ENCODE results near the gene SF3A1.

The SF3A1 gene

DNA sequence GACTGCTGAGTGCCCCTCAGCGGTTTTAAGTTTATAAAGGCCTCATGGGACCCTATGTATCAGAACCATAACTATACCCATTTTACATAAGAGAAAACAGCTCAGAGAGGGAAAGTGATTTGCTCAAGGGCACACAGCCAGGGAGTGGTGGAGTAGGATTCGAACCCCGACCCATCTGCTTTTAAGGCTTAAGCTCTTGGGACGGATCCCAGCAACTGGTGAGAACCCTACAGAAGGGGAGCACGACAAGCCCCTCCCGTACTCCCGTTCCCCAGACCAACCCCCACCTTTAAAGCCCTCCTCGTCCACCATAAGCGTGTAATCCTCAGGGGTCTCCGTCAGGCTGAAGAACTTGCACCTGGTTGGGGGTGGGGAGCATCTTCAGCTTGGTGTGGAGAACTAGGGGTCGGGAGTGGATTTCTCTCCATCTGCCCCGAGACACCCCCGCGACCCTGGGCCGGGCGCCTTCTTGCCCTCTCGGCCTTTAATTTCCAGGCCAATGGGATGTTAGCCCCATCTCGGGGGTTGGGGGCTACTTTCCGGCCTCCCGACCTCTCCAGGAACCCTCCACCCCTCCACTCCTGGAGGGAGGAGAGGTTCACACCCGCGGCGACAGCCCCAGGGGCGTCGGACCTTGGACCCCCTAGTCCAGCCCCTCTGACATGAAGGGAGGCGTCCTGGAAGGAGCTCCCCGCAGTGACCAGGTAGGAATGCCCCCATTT, 68.1 kb downstream of the SF3A1 start:
- no peaks in the 10 kb centered on the region for H3K36me3 Mint-ChIP-seq
- no peaks in the 10 kb centered on the region for H3K27me3 Mint-ChIP-seq
- H3K4me3 Mint-ChIP-seq = peak overlapping the region; percentile 88
- no peaks in the 10 kb centered on the region for H3K9me3 Mint-ChIP-seq (ENCODE audit: low read depth)
- H3K27ac Mint-ChIP-seq = peak overlapping the region; percentile 29
- H3K4me1 Mint-ChIP-seq (ENCODE audit: low read depth) = peaks cover 22% of the 10 kb centered on the region

DNA sequence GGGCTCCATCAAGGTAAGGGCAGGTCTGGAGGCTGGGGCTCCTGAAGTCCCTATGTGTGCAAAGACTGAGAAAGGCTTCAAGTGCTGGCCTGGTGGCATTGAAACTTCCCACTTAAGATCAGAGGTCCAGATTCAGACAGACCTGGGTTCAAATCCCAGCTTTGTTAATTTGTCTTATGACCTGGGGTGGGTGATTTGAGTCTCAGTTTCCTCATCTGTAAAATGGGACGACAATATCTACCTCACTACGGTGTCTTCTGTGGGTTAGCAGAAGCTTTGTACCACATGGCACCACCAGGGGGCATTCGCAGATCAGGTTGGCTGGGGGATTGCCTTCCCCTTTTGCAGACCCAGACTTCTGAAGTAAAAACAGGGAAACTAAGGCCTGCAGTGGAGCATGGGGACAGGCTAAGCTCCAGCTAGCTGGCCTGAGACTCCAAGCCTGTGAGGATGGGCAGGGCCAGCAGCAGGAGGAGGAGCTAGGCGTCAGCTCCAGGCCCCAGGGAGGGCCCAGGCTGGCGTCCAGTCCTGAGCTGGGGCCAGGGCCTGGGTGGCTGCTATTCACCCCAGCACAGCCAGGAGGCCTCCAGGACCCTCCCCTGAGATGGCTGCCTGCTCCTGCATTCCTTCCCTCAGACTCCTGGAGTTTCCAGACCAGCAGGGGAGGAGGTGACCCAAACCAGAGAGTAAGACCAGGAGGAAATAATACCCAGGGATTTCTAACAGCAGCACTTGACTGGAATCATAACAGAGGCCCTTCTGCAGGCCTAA, 68.9 kb downstream of the SF3A1 start:
- Mint-ChIP-seq H3K27me3 (no peaks in the 10 kb centered on the region), H3K4me1 (ENCODE audit: low read depth) (peaks cover 26% of the 10 kb centered on the region), H3K4me3 (peak overlapping the region; percentile 78), H3K27ac (peak overlapping the region; percentile 54), H3K9me3 (ENCODE audit: low read depth) (no peaks in the 10 kb centered on the region), H3K36me3 (peaks cover 2% of the 10 kb centered on the region)

- Mint-ChIP-seq H3K9me3 (ENCODE audit: low read depth) (no peaks in the 10 kb centered on the region), H3K27ac (no peak overlapping the region), H3K27me3 (no peaks in the 10 kb centered on the region)
These were observed 69.7 kb downstream of the SF3A1 start for GRCh38 chr22:30286813-30287647.

DNA sequence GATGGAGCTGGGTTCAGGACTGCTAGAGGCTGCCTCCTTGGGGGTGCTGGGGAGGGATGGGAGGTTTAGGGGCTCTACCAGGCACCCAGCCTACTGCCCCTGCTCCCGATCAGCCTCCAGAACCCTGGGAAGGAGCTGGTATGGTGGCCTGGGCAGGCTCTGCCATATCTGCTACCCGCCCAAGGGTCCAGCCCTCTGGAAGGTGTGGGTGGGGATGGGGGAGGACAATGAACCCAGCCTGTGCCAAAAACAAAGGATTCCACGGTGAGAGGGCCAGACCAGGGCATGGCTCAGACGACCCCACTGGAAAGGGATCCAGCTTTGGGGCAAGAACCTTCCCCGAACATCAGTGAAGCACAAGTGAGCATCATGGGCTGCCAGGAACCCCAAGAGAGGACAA, 70.4 kb downstream of the SF3A1 start:
- Mint-ChIP-seq H3K27ac (no peak overlapping the region), H3K27me3 (no peaks in the 10 kb centered on the region), H3K4me1 (ENCODE audit: low read depth) (peaks cover 33% of the 10 kb centered on the region), H3K36me3 (peaks cover 2% of the 10 kb centered on the region), H3K4me3 (no peak overlapping the region), H3K9me3 (ENCODE audit: low read depth) (no peaks in the 10 kb centered on the region)

More at GRCh38 chr22:30286813-30287647, 69.7 kb downstream of the SF3A1 start:
- peaks cover 2% of the 10 kb centered on the region for H3K36me3 Mint-ChIP-seq
- H3K4me3 Mint-ChIP-seq = no peak overlapping the region
- H3K4me1 Mint-ChIP-seq (ENCODE audit: low read depth) = peaks cover 32% of the 10 kb centered on the region

DNA sequence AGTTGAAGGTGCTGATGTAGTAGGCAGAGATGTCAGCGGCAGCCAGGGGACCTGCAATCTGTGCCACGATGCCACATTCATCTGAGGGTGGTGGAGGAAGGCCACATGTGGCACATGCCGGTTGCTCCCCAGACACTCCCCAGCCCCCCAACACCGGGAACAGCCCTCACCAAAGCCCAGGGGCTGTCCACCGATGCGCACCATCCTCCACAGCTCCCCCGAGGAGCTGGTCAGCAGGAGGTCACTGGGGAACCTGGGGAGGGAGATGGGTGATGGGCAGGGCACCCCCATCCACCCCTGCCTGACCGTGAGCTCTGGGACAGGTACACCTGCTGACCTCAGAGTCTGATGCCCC, 70.9 kb downstream of the SF3A1 start:
- Mint-ChIP-seq H3K4me3 (no peak overlapping the region), H3K4me1 (ENCODE audit: low read depth) (peaks cover 33% of the 10 kb centered on the region), H3K27ac (no peak overlapping the region), H3K36me3 (peaks cover 2% of the 10 kb centered on the region), H3K27me3 (no peaks in the 10 kb centered on the region), H3K9me3 (ENCODE audit: low read depth) (no peaks in the 10 kb centered on the region)

DNA sequence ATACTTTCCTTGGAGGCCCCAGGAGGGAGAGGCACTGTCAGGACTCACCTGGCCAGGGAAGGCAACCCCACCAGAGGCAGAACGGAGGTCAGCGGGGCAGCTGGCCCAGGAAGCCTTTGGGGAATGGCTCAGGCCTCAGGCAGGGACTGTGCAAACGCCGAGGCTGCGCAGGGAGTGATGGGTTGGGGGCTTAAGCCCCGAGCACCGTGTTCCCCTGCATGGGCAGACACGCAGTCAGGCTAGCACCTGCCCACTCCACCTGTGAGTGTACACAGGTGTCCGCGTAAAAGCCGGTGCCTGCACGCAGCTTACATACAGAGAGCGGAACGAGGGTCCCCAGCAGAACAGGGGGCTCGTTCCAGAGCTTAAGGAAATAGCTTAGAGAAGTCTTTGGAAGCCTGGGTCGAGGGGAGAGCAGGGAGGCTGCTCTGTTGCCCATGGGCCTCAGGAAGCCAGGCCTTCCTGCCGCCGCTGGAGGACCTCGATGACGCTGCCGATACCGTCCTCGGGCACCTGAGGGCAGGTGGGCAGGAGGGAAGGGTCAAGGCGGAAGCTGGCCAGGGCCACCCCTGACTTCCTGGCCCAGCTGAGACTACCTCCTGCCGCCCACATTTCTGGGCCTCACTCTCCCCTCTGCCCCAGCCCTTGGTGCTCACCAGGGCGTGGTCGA, 71.4 kb downstream of the SF3A1 start:
- H3K4me1 Mint-ChIP-seq (ENCODE audit: low read depth) = peaks cover 30% of the 10 kb centered on the region
- H3K27me3 Mint-ChIP-seq = no peaks in the 10 kb centered on the region

GRCh38 chr22:30284666-30285065, 72.0 kb downstream of the SF3A1 start:
- Mint-ChIP-seq H3K9me3 (ENCODE audit: low read depth) (no peaks in the 10 kb centered on the region), H3K4me3 (no peak overlapping the region), H3K27ac (no peak overlapping the region)

More for the DNA sequence above, 71.4 kb downstream of the SF3A1 start:
- Mint-ChIP-seq H3K36me3 (peaks cover 2% of the 10 kb centered on the region), H3K27ac (no peak overlapping the region), H3K9me3 (ENCODE audit: low read depth) (no peaks in the 10 kb centered on the region), H3K4me3 (no peak overlapping the region)

GRCh38 chr22:30284172-30284571, 72.5 kb downstream of the SF3A1 start:
- no peaks in the 10 kb centered on the region for H3K27me3 Mint-ChIP-seq
- H3K36me3 Mint-ChIP-seq = peaks cover 2% of the 10 kb centered on the region
- no peak overlapping the region for H3K27ac Mint-ChIP-seq
- peaks cover 31% of the 10 kb centered on the region for H3K4me1 Mint-ChIP-seq (ENCODE audit: low read depth)
- H3K9me3 Mint-ChIP-seq (ENCODE audit: low read depth) = no peaks in the 10 kb centered on the region
- H3K4me3 Mint-ChIP-seq = no peak overlapping the region

More at GRCh38 chr22:30284666-30285065, 72.0 kb downstream of the SF3A1 start:
- no peaks in the 10 kb centered on the region for H3K27me3 Mint-ChIP-seq
- peaks cover 2% of the 10 kb centered on the region for H3K36me3 Mint-ChIP-seq
- peaks cover 27% of the 10 kb centered on the region for H3K4me1 Mint-ChIP-seq (ENCODE audit: low read depth)

- peaks cover 2% of the 10 kb centered on the region for H3K36me3 Mint-ChIP-seq
- H3K27me3 Mint-ChIP-seq = no peaks in the 10 kb centered on the region
- H3K4me3 Mint-ChIP-seq = no peak overlapping the region
- peaks cover 34% of the 10 kb centered on the region for H3K4me1 Mint-ChIP-seq (ENCODE audit: low read depth)
- H3K9me3 Mint-ChIP-seq (ENCODE audit: low read depth) = no peaks in the 10 kb centered on the region
- no peak overlapping the region for H3K27ac Mint-ChIP-seq
These were observed 73.4 kb downstream of the SF3A1 start for GRCh38 chr22:30283342-30283741.

- no peak overlapping the region for H3K27ac Mint-ChIP-seq
- H3K27me3 Mint-ChIP-seq = no peaks in the 10 kb centered on the region
- H3K36me3 Mint-ChIP-seq = peaks cover 2% of the 10 kb centered on the region
- H3K4me1 Mint-ChIP-seq (ENCODE audit: low read depth) = peaks cover 31% of the 10 kb centered on the region
- no peak overlapping the region for H3K4me3 Mint-ChIP-seq
- H3K9me3 Mint-ChIP-seq (ENCODE audit: low read depth) = no peaks in the 10 kb centered on the region
These were observed 74.1 kb downstream of the SF3A1 start for GRCh38 chr22:30282616-30283046.

Data from activated naive CD8-positive, alpha-beta T cell (primary cell).